GM12878 (cell line): ENCODE results near the gene EPB41L2. TPM values are rescaled to one million over a fixed set of nuclear protein-coding genes. Genes with fewer than 3 reads are reported as not detected.

Experiments used
- ATAC-seq: fragments of 200-7000 bp; cut with Tn5 transposase; 3 replicates; pipeline ENCODE4 v1.9.1; 2020; ENCODE audit warnings: mild to moderate bottlenecking, moderate library complexity
- BruUV-seq: library from RNA; stranded (reverse); fragments of 400-500 nt; replicated peaks from 2 replicates; lab custom pipeline; 2021; lab: Mats Ljungman, UMichigan
- CTCF ChIA-PET: fragments of 300-600 bp; sonication (Branson Sonifier 250); formaldehyde crosslinking; extraction: SDS; loops from one replicate; lab custom pipeline; 2021; ENCODE audit warnings: inconsistent platforms; lab: Yijun Ruan, JAX
- POLR2A ChIA-PET: fragments of 350-600 bp; formaldehyde crosslinking; extraction: SDS; loops from one replicate; lab custom pipeline; 2021; ENCODE audit warnings: inconsistent platforms; lab: Charles Lee
- RAD21 ChIA-PET: fragments of 300-600 bp; sonication (Branson Sonifier 250); formaldehyde crosslinking; loops from one replicate; lab custom pipeline; 2023; ENCODE audit warnings: antibody characterized with exemption; ENCODE audit not compliant: unreplicated experiment; lab: Charles Lee
- SMC1A ChIA-PET: fragments of 300-600 bp; sonication (Branson Sonifier 250); formaldehyde crosslinking; loops from one replicate; lab custom pipeline; 2023; ENCODE audit not compliant: unreplicated experiment, uncharacterized antibody; lab: Charles Lee
- DNase-seq: peaks from one replicate; pipeline ENCODE4 v3.0.0-alpha.2; 2011; ENCODE audit warnings: low read depth, low spot score
- FAIRE-seq: peaks from 3 replicates; lab custom pipeline; 2011; peaks lifted over from hg19 to GRCh38; lab: Jason Lieb, UNC
- H2AFZ ChIP-seq: 2 replicates; pipeline ENCODE4 v1.6.0; 2011; ENCODE audit warnings: low read depth, low read length, control low read depth; ENCODE audit not compliant: control insufficient read depth
- H3K27ac ChIP-seq: 2 replicates; pipeline ENCODE4 v1.5.1; 2011; ENCODE audit warnings: control low read depth; ENCODE audit not compliant: control insufficient read depth, insufficient read depth
- H3K27me3 ChIP-seq, 2 experiments: replicated peaks in 1 of 2; 2 replicates each; pipeline versions ENCODE4 v1.6.0 to v1.6.1; 2011; ENCODE audit warnings: low read length in 1 of 2; ENCODE audit not compliant: control insufficient read depth in 2 of 2, insufficient read depth in 2 of 2
- H3K36me3 ChIP-seq, 2 experiments: 2 replicates each; pipeline ENCODE4 v1.5.1; 2011; ENCODE audit warnings: low read length in 1 of 2; ENCODE audit not compliant: control insufficient read depth in 2 of 2, insufficient read depth in 2 of 2
- H3K4me1 ChIP-seq: 2 replicates; pipeline ENCODE4 v1.6.1; 2011; ENCODE audit warnings: mild to moderate bottlenecking, low read length, moderate library complexity, mixed read lengths; ENCODE audit not compliant: control insufficient read depth, insufficient read depth
- H3K4me2 ChIP-seq: 2 replicates; pipeline ENCODE4 v1.6.0; 2011; ENCODE audit warnings: control low read depth; ENCODE audit not compliant: control insufficient read depth, insufficient read depth
- H3K4me3 ChIP-seq: fragments of 200-600 bp; sonication (generic); 2 replicates; pipeline ENCODE4 v1.5.1; 2016
- H3K79me2 ChIP-seq: 2 replicates; pipeline ENCODE4 v1.6.0; 2011; ENCODE audit warnings: low read length; ENCODE audit not compliant: control insufficient read depth, insufficient read depth
- H3K9ac ChIP-seq: 2 replicates; pipeline ENCODE4 v1.8.0; 2011; ENCODE audit warnings: low read length, control low read depth, mixed read lengths; ENCODE audit not compliant: control insufficient read depth, insufficient read depth
- H3K9me3 ChIP-seq: replicated peaks from 3 replicates; pipeline ENCODE4 v1.5.1; 2011; ENCODE audit warnings: mild to moderate bottlenecking, low read length; ENCODE audit not compliant: control insufficient read depth, insufficient read depth
- H4K20me1 ChIP-seq: 2 replicates; pipeline ENCODE4 v1.6.0; 2011; ENCODE audit not compliant: control insufficient read depth, insufficient read depth
- BCL3 ChIP-seq: IDR thresholded peaks from 2 replicates; pipeline ENCODE4 v1.6.1; 2011; ENCODE audit warnings: borderline replicate concordance, low read depth, mild to moderate bottlenecking, moderate library complexity, low read length; ENCODE audit not compliant: insufficient read depth, poor library complexity, severe bottlenecking
- CREB1 ChIP-seq: IDR thresholded peaks from 2 replicates; pipeline ENCODE4 v1.6.1; 2012; ENCODE audit warnings: low read depth, mild to moderate bottlenecking, inconsistent platforms
- E2F4 ChIP-seq: IDR thresholded peaks from 2 replicates; pipeline ENCODE4 v1.6.1; 2012; ENCODE audit warnings: low read depth, low read length, improper control_type of control experiment
- IKZF1 ChIP-seq: fragments of 450-650 bp; conservative IDR thresholded peaks from 2 replicates; pipeline ENCODE4 v1.6.1; 2017; ENCODE audit warnings: antibody characterized with exemption, mild to moderate bottlenecking
- LARP7 ChIP-seq: fragments of 450-650 bp; IDR thresholded peaks from 2 replicates; pipeline ENCODE4 v1.6.1; 2017; ENCODE audit warnings: mild to moderate bottlenecking
- MTA3 ChIP-seq: IDR thresholded peaks from 2 replicates; pipeline ENCODE4 v1.6.1; 2012; ENCODE audit warnings: low read length, inconsistent platforms, borderline replicate concordance
- NR2F1 ChIP-seq: fragments of 450-650 bp; conservative IDR thresholded peaks from 2 replicates; pipeline ENCODE4 v1.6.1; 2017; ENCODE audit warnings: mild to moderate bottlenecking
- RAD21 ChIP-seq: IDR thresholded peaks from 2 replicates; pipeline ENCODE4 v1.6.1; 2011; ENCODE audit warnings: mild to moderate bottlenecking, low read depth, low read length, moderate library complexity; ENCODE audit not compliant: insufficient read depth
- SREBF2 ChIP-seq: IDR thresholded peaks from 2 replicates; pipeline ENCODE4 v1.6.1; 2012; ENCODE audit warnings: mild to moderate bottlenecking, low read length
- ZBED1 ChIP-seq: IDR thresholded peaks from 2 replicates; pipeline ENCODE4 v1.6.1; 2016; ENCODE audit warnings: borderline replicate concordance
- ZNF384 ChIP-seq: IDR thresholded peaks from 2 replicates; pipeline ENCODE4 v1.6.1; 2012; ENCODE audit warnings: low read depth, mild to moderate bottlenecking, low read length, improper control_type of control experiment, borderline replicate concordance
- ZZZ3 ChIP-seq: IDR thresholded peaks from 2 replicates; pipeline ENCODE4 v1.6.1; 2011; ENCODE audit warnings: low read depth; ENCODE audit not compliant: control insufficient read depth, insufficient read length
- WGBS: methylation state at CpG from one replicate; pipeline ENCODE4 v1.1.6; 2016; ENCODE audit warnings: low lambda C conversion rate; ENCODE audit not compliant: insufficient replicate concordance, insufficient coverage; ENCODE audit errors: missing lambda C conversion rate; 5-methylcytosine and 5-hydroxymethylcytosine counted together
- in situ Hi-C: fragments of 300-500 bp; cut with MboI; formaldehyde crosslinking; loops from 9 replicates; pipeline ENCODE4 v1.14.3; 2018; ENCODE audit warnings: mixed read lengths
- intact Hi-C: fragments of 100-400 bp; cut with micrococcal nuclease; formaldehyde crosslinking; loops from one replicate; pipeline ENCODE4 v1.14.2; 2022; ENCODE audit not compliant: unreplicated experiment
- polyA plus RNA-seq, 11 experiments: library from polyadenylated mRNA; depleted of rRNA in 4 of 11; unstranded in 6 of 11; stranded (reverse) in 5 of 11; fragments of >200 nt; fragmentation: Nextera tagmentation in 4 of 11; fragmentation: Illumina TruSeq in 1 of 11; extraction: Ambion mirVana in 4 of 11; extraction: Trizol in 1 of 11; gene quantifications; 1 replicate in 1 of 11; 2 replicates in 10 of 11; pipeline versions ENCODE4 v1.2.1 to v1.2.3, GENCODE V29; 2011 to 2016; ENCODE audit warnings: inconsistent platforms in 2 of 11, missing spikeins in 2 of 11, low read depth in 1 of 11
- total RNA-seq, 4 experiments: library from RNA; depleted of rRNA in 3 of 4; stranded (reverse); fragments of >200 nt in 3 of 4; fragmentation: Illumina TruSeq in 1 of 4; extraction: Trizol in 1 of 4; gene quantifications; 2 replicates each; pipeline versions ENCODE4 v1.2.1 to v1.2.3, GENCODE V29; 2013 to 2021

Gene EPB41L2
- total and polyA plus RNA-seq, 10 of the 15 experiments (the other 5 are each of a cell fraction or from before 2014, with no cell fraction given) = 7.4 to 41.6 (median 19.0) TPM

GRCh38 chr6:131052181-131052580, 10.9 kb downstream of the EPB41L2 start:
- WGBS = 94% methylated on average over 4 of the region's 4 CpGs
- no peaks in the 10 kb centered on the region for H3K27me3 ChIP-seq
- in situ Hi-C loops (no loop called here), intact Hi-C loops (no loop called here)
- ATAC-seq (no peak), FAIRE-seq (no peak), DNase-seq (no peak)
- H3K4me2 ChIP-seq = no peak overlapping the region
- no peak for TF ChIP-seq ZNF384
- TF ChIP-seq SREBF2 = no peak
- TF ChIP-seq MTA3 = no peak
- no peak for TF ChIP-seq ZBED1
- no peak for TF ChIP-seq IKZF1
- TF ChIP-seq NR2F1 = no peak
- no peak for TF ChIP-seq ZZZ3
- TF ChIP-seq LARP7 = no peak
- TF ChIP-seq E2F4 = no peak
- no peak for TF ChIP-seq CREB1
- TF ChIP-seq BCL3 = no peak
- TF ChIP-seq RAD21 = no peak
- no peaks in the 10 kb centered on the region for H3K4me1 ChIP-seq
- BruUV-seq = no TSS peak
- RAD21 ChIA-PET = no interaction called here
- H3K9ac ChIP-seq = no peak overlapping the region
- H3K36me3 ChIP-seq = no peaks in the 10 kb centered on the region
- no peak overlapping the region for H3K4me3 ChIP-seq
- CTCF ChIA-PET = no interaction called here
- H3K79me2 ChIP-seq = peaks cover 8% of the 10 kb centered on the region
- POLR2A ChIA-PET = no interaction called here
- peaks cover 20% of the 10 kb centered on the region for H3K9me3 ChIP-seq
- SMC1A ChIA-PET = no interaction called here
- H2AFZ ChIP-seq = no peak overlapping the region
- no peaks in the 10 kb centered on the region for H4K20me1 ChIP-seq
- H3K27ac ChIP-seq = no peak overlapping the region
